Activated CD8-positive, alpha-beta memory T cell treated with anti-CD3 and anti-CD28 coated beads for 48 hours (primary cell): ENCODE results near the gene DDX28.

Experiments used
- DNase-seq, 3 experiments: peaks; one replicate each; pipeline ENCODE4 v3.0.0-alpha.2; 2020; ENCODE audit warnings: low read depth in 2 of 3, low spot score in 2 of 3

DDX28 gene

GRCh38 chr16:68022728-68023537, at the start of gene DDX28, which contains the start of gene DUS2:
TSS of gene DDX28 (minus strand) at chr16:68023232. CDS start at chr16:68023202, 30 bp downstream.
TSS of gene DUS2 (plus strand) at chr16:68023284. CDS start at chr16:68038024, 14,740 bp downstream.
- peak; percentile 81 to 97 (median 96) for DNase-seq

DNA sequence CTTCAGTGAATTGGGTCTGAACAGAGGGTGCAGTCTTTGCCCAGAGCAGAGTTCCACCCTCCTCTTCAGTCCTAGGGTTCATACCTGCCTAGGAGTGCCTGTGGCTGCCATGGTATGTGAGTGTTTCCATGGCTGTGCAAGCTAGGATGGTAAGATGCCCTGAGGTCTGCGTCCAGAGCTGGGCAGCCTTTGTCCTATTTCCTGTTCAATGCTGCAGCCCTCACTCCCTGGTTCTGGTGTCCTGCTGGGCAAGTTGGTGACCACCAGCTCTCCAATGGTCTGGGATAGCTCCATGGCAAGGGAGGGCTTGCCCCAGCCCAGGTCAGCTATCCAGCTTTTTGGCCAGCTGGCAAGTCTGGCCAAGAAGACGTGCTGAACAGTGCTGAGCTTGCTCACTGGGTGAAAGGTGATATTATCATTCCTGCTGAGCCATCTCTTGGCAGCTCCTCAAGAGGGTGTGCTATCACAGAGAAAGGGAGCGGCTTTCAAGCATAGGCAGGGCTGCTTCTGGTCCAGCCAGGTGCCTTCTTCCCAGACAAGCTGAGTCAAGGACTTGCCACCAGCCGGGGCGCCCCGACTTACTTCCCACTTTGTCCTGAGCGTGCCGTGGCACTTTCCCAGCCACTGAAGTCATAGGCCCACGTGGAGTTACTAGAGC, 49.1 kb upstream of the DDX28 start:
- DNase-seq: no peak

GRCh38 chr16:68071518-68071901, 48.5 kb upstream of the DDX28 start:
- no peak for DNase-seq

- no peak for DNase-seq
Measured at GRCh38 chr16:68070806-68071517, 47.9 kb upstream of the DDX28 start.

GRCh38 chr16:68070249-68070730, 47.3 kb upstream of the DDX28 start:
- DNase-seq: no peak

DNA sequence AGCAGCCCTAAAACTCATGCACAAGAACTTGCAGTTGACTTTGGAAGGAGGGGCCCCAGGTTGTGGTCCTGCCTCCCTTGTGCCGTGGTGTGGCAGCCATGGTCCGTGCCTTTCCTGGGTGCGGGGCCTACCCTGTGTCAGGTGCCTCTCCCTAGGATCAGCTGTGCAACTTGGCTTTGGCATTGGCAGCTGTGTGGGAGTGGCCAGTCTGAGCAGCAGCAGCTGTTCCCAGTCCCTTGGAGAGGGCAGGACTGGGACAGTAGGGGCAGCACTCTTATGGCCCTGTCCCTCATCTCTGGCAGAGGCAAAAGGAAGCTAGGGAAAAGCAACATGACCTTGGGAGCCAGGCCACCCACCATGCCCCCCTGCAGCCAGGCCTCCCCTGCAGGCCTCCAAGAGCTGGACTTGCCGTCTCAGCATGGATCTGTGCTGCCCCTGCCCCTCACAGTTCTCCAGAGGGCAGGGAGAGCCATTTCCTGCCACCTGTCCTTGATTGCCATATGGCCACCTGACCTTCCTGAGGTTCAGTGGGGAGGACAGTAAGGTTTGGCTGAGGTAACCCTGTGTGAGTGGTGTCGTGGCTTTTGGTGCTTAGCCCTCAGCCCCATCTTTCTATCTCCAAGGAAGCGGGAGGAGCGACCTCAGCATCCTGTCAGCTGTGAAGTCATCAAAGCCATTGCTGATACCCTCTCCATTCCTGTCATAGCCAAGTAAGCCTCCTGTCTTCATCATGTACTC, 46.6 kb upstream of the DDX28 start:
- no peak for DNase-seq

DNA sequence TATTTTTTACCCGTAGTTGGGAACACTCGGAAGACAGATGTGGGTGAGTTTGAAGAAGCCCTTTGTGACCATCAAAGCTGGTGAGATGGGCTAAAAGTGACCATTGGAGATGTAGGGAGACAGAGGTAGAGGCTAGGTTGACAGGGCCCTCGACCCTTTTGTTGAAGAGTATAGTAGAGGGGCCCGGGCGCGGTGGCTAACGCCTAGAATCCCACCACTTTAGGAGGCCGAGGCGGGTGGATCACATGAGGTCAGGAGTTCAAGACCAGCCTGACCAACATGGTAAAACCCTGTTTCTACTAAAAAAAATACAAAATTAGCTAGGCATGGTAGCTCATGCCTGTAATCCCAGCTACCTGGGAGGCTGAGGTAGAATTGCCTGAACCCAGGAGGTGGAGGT, 45.9 kb upstream of the DDX28 start:
- DNase-seq: no peak

- no peak for DNase-seq
Measured at GRCh38 chr16:68066763-68067162, 43.7 kb upstream of the DDX28 start.

GRCh38 chr16:68065716-68066305, 42.8 kb upstream of the DDX28 start:
- no peak for DNase-seq

DNA sequence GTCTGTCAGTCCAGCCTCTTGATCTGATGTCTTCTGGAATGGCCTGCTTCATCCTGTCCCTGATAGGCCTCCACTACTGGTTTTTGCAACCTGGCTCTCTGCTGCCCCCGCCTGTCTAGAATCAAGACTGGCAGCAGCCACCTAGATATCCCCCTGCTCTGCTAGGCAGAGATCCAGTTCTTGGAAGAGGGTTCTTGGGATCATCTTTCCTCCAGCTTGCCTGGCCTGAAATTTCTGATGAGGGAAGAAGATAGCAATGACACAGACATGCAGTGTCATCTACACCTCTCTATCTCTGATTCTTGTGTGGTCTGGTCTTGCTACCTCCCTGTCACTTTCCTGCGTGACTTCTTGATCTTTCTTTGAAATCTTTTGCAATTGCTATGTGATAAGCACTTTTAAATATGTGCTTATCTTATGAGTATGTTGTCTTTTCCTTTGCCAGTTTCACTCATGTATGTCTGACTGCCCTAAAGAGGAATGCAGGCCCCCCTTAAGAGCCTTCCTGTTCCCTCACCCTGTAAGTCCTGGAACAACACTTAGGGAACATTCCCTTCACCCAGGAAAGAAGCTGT, 41.8 kb upstream of the DDX28 start:
- DNase-seq: peak in 1 of 3 experiments; percentile 62

GRCh38 chr16:68062910-68063393, 39.9 kb upstream of the DDX28 start:
- DNase-seq: no peak

- DNase-seq: no peak
Measured at GRCh38 chr16:68061396-68061795, 38.4 kb upstream of the DDX28 start.

- DNase-seq: no peak
Measured at GRCh38 chr16:68059804-68060203, 36.8 kb upstream of the DDX28 start.

DNA sequence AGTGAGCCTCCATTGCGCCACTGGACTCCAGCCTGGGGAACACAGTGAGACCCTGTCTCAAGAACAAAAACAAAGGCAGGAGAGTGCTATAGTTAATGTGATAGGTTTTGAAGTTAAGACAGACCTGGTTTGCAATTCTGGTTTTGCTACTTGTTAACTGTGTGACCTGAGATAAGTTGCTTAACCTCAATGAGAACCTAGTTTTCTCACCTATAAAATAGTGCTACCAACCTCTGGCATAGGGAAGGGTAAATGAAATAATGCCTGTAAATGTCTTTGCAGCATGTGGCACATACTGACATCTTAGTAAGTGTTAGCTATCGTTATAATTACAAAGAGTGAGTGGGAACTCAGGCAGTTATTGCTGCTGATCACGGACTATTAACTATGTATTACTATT, 32.4 kb upstream of the DDX28 start:
- DNase-seq: no peak

GRCh38 chr16:68049449-68049848, 26.4 kb upstream of the DDX28 start:
- no peak for DNase-seq

GRCh38 chr16:68047987-68048386, 25.0 kb upstream of the DDX28 start:
- DNase-seq: no peak

- no peak for DNase-seq
Measured at GRCh38 chr16:68046106-68046505, 23.1 kb upstream of the DDX28 start.

DNA sequence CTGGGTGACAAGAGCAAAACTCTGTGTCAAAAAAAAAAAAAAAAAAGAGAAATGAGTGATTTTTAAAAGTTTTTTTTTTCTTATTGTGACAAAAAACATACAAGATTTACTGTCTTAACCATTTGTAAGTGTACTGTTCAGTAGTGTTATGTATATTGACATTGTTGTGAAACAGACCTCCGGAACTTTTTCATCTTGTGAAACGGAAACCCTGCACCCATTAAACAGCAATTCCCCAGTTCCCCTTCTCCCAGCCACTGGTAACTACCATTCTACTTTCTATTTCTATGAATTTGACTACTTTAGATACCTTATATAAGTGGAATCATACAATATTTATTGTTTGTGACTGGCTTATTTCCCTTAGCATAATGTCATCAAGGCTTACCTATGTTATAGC, 18.8 kb upstream of the DDX28 start:
- no peak for DNase-seq

DNA sequence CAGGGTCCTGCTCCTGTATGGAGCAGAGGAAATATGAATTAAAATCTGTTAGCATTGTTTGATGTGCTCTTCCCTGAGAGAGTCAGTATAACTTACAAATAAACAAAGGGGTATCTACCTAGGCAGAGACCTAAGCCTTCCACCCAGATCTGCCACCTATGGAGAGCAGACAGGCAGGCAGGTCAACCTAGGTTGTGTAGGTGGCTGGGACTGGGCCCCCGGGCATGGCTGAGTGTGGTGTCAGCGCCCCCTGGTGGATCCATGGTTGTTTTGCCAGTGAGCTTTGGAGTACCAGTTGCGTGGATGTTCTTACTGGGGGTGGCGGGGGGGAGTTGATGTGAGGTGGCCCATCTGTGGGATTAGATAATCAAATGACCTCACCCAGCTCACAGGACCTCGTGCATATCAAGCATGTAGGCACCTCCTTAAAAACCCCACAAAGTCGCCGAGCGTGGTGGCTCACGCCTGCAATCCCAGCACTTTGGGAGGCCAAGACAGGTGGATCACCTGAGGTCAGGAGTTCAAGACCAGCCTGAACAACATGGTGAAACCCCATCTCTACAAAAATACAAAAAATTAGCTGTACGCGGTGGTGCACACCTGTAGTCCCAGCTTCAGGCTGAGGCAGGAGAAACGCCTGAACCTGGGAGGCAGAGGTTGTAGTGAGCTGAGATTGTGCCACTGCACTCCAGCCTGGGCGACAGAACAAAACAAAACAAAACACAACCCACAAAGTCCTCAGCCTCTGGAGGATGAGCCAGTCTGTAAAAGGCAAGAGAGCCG, 17.7 kb upstream of the DDX28 start:
- peak; percentile 70 to 93 (median 89) for DNase-seq
